SU-DHL-6 (cell line): ENCODE data around the gene PRDX1.
"Not testable (repeated sequence)": the region's sequence is repeated elsewhere in the genome, so short reads cannot be mapped to it uniquely, and the experiment has no call there.

ENCODE experiments used
- H2AFZ ChIP-seq: fragments of 200-600 bp; sonication (generic); 2 replicates; pipeline ENCODE4 v1.6.1; 2014; ENCODE audit warnings: low read depth, mild to moderate bottlenecking, moderate library complexity, mixed read lengths, antibody characterized with exemption, low read length; ENCODE audit not compliant: severe bottlenecking
- H3F3A ChIP-seq: fragments of 200-600 bp; shearing (Covaris generic); 2 replicates; pipeline ENCODE4 v1.6.0; 2016; ENCODE audit warnings: antibody characterized with exemption, mild to moderate bottlenecking; ENCODE audit not compliant: insufficient read depth
- H3K27ac ChIP-seq: fragments of 200-600 bp; sonication (generic); 2 replicates; pipeline ENCODE4 v1.5.1; 2016; ENCODE audit warnings: low read depth, mild to moderate bottlenecking, low read length, moderate library complexity, mixed read lengths
- H3K27me3 ChIP-seq: fragments of 200-600 bp; sonication (generic), shearing (Covaris generic); 2 replicates; pipeline ENCODE4 v1.6.0; 2014; ENCODE audit warnings: mild to moderate bottlenecking, low read length
- H3K36me3 ChIP-seq: fragments of 200-600 bp; sonication (generic); 2 replicates; pipeline ENCODE4 v1.6.1; 2014; ENCODE audit warnings: mild to moderate bottlenecking, low read length, mixed read lengths
- H3K4me2 ChIP-seq: fragments of 300-600, 200-600 bp; shearing (Covaris generic), sonication (generic); 2 replicates; pipeline ENCODE4 v1.6.0; 2014; ENCODE audit warnings: low read length, low read depth, mild to moderate bottlenecking; ENCODE audit not compliant: poor library complexity, severe bottlenecking
- H3K4me3 ChIP-seq: fragments of 200-600 bp; sonication (generic); 2 replicates; pipeline ENCODE4 v1.5.1; 2014; ENCODE audit warnings: antibody characterized with exemption, low read length, mild to moderate bottlenecking, mixed read lengths; ENCODE audit not compliant: insufficient read depth, poor library complexity, severe bottlenecking
- H3K79me2 ChIP-seq: fragments of 200-600 bp; sonication (generic); 2 replicates; pipeline ENCODE4 v1.6.1; 2014; ENCODE audit warnings: mild to moderate bottlenecking, low read length, moderate library complexity; ENCODE audit not compliant: insufficient read depth
- H3K9ac ChIP-seq: fragments of 200-600 bp; sonication (generic); 2 replicates; pipeline ENCODE4 v1.7.0; 2014; ENCODE audit warnings: mild to moderate bottlenecking, low read length
- H3K9me2 ChIP-seq: fragments of 200-600 bp; sonication (generic); replicated peaks from 2 replicates; pipeline ENCODE4 v1.6.1; 2014; ENCODE audit warnings: low read length; ENCODE audit not compliant: insufficient read depth
- H3K9me3 ChIP-seq: fragments of 200-600 bp; sonication (generic); 2 replicates; pipeline ENCODE4 v1.6.1; 2014; ENCODE audit warnings: low read length, mixed read lengths; ENCODE audit not compliant: insufficient read depth
- H4K20me1 ChIP-seq: fragments of 200-600 bp; sonication (generic); 2 replicates; pipeline ENCODE4 v1.6.1; 2014; ENCODE audit warnings: low read depth, mild to moderate bottlenecking, antibody characterized with exemption, low read length, moderate library complexity, mixed read lengths
- CTCF ChIP-seq: fragments of 200-600 bp; sonication (generic); IDR thresholded peaks from one replicate; pipeline ENCODE4 v1.5.1; 2017; ENCODE audit warnings: antibody characterized with exemption, mild to moderate bottlenecking, low read length, moderate library complexity; ENCODE audit not compliant: insufficient read depth, poor library complexity, severe bottlenecking
- EZH2phosphoT487 ChIP-seq: fragments of 200-600 bp; sonication (generic), shearing (Covaris generic); conservative IDR thresholded peaks from 2 replicates; pipeline ENCODE4 v1.6.1; 2018; ENCODE audit warnings: mild to moderate bottlenecking, antibody characterized with exemption, low read length, moderate library complexity, mixed read lengths

Gene PRDX1

GRCh38 chr1:45491487-45492260, 30.0 kb downstream of the PRDX1 start:
- Histone ChIP-seq H2AFZ (peak overlapping the region; percentile 88), H3K27ac (peak overlapping the region; percentile 30; the same call in 1 of the 2 replicates)

GRCh38 chr1:45490626-45491486, 30.8 kb downstream of the PRDX1 start, which contains the start of gene TESK2:
TESK2 (minus strand) TSS chr1:45491163; CDS start chr1:45457785, 33,378 bp downstream.
- peak within 1 kb of the TSS; percentile 65 for H3K9ac ChIP-seq
- H4K20me1 ChIP-seq, result no peaks in the 10 kb centered on the region; the same call in 1 of the 2 replicates
- H3K9me2 ChIP-seq, result no peaks in the 10 kb centered on the region
- H2AFZ ChIP-seq, result peak within 1 kb of the TSS; percentile 88
- H3K27ac ChIP-seq, result peak within 1 kb of the TSS; percentile 30; the same call in 1 of the 2 replicates
- no peak for TF ChIP-seq EZH2phosphoT487
- no peak for TF ChIP-seq CTCF
- peaks cover 16% of the 10 kb centered on the region for H3F3A ChIP-seq
- H3K4me2 ChIP-seq, result peak within 1 kb of the TSS; percentile 79
- H3K27me3 ChIP-seq, result no peaks in the 10 kb centered on the region
- no peaks in the 10 kb centered on the region for H3K79me2 ChIP-seq
- H3K36me3 ChIP-seq, result no peaks in the 10 kb centered on the region
- H3K4me3 ChIP-seq, result peak within 1 kb of the TSS; percentile 64
- H3K9me3 ChIP-seq, result no peaks in the 10 kb centered on the region

More at GRCh38 chr1:45491487-45492260, 30.0 kb downstream of the PRDX1 start:
- Histone ChIP-seq H3K9me2 (no peaks in the 10 kb centered on the region), H3K9me3 (no peaks in the 10 kb centered on the region), H3K36me3 (no peaks in the 10 kb centered on the region), H3K4me3 (peak overlapping the region; percentile 53), H3K79me2 (no peaks in the 10 kb centered on the region), H4K20me1 (no peaks in the 10 kb centered on the region; the same call in 1 of the 2 replicates), H3F3A (peaks cover 16% of the 10 kb centered on the region), H3K4me2 (peak overlapping the region; percentile 77), H3K27me3 (no peaks in the 10 kb centered on the region), H3K9ac (peak overlapping the region; percentile 15; the same call in 1 of the 2 replicates)
- no peak for TF ChIP-seq EZH2phosphoT487
- no peak for TF ChIP-seq CTCF

GRCh38 chr1:45490121-45490625, 31.5 kb downstream of the PRDX1 start:
- Histone ChIP-seq H3K27me3 (no peaks in the 10 kb centered on the region), H3K36me3 (no peaks in the 10 kb centered on the region), H3K27ac (no peak overlapping the region), H4K20me1 (no peaks in the 10 kb centered on the region; the same call in 1 of the 2 replicates), H3F3A (peaks cover 16% of the 10 kb centered on the region), H3K4me2 (peak overlapping the region; percentile 79), H3K9ac (peak overlapping the region; percentile 65), H3K79me2 (no peaks in the 10 kb centered on the region), H3K9me3 (no peaks in the 10 kb centered on the region), H3K4me3 (peak overlapping the region; percentile 64), H3K9me2 (no peaks in the 10 kb centered on the region), H2AFZ (peak overlapping the region; percentile 60)
- TF ChIP-seq CTCF, result no peak
- TF ChIP-seq EZH2phosphoT487, result no peak

- H3K4me3 ChIP-seq, H2AFZ ChIP-seq, H3K9me3 ChIP-seq, H3K9ac ChIP-seq, H3K79me2 ChIP-seq, H4K20me1 ChIP-seq, H3K27ac ChIP-seq, H3K9me2 ChIP-seq, H3K27me3 ChIP-seq, H3K36me3 ChIP-seq: not testable (repeated sequence)
- H3K4me2 ChIP-seq, result peak overlapping the region; percentile 79
- H3F3A ChIP-seq, result peaks cover 16% of the 10 kb centered on the region
Measured at GRCh38 chr1:45489379-45489778, 32.3 kb downstream of the PRDX1 start.
